Left lung (tissue), 10 donors: Measurements from ENCODE around the gene LRGUK. TPM values are rescaled to one million over a fixed set of nuclear protein-coding genes. Genes with fewer than 3 reads are reported as not detected.
A peak's percentile ranks its signal among the peaks of the same experiment; 100 is the strongest.

Experiments
- ATAC-seq: fragments of 200-7000 bp; cut with Tn5 transposase; one replicate; pipeline ENCODE4 v1.9.1; 2020; ENCODE audit warnings: moderate library complexity
- DNase-seq, 4 donors: peaks; one replicate each; pipeline ENCODE4 v3.0.0-alpha.2; 2013 to 2020
- H3K27ac ChIP-seq, 2 donors: fragments of 200-600 bp; sonication (generic) in 1 of 2; one replicate each; pipeline versions ENCODE4 v1.5.0 to v1.8.0; 2020 to 2021
- H3K27me3 ChIP-seq, 2 donors: fragments of 200-600 bp; sonication (generic) in 1 of 2; one replicate each; pipeline versions ENCODE4 v1.5.0 to v1.8.0; 2020 to 2021
- H3K36me3 ChIP-seq, 2 donors: fragments of 200-600 bp; sonication (generic) in 1 of 2; one replicate each; pipeline versions ENCODE4 v1.5.0 to v1.8.0; 2020 to 2021
- H3K4me1 ChIP-seq, 2 donors: fragments of 200-600 bp; one replicate each; pipeline ENCODE4 v1.8.0; 2021
- H3K4me3 ChIP-seq, 2 donors: fragments of 200-600 bp; sonication (generic) in 1 of 2; one replicate each; pipeline versions ENCODE4 v1.5.0 to v1.8.0; 2020 to 2021; ENCODE audit warnings: mild to moderate bottlenecking in 1 of 2
- H3K9me3 ChIP-seq, 2 donors: fragments of 200-600 bp; sonication (generic) in 1 of 2; one replicate each; pipeline versions ENCODE4 v1.5.0 to v1.8.0; 2020 to 2021
- CTCF ChIP-seq, 2 donors: fragments of 200-600 bp; sonication (generic) in 1 of 2; IDR thresholded peaks; one replicate each; pipeline versions ENCODE4 v1.5.0 to v1.8.0; 2021; ENCODE audit warnings: antibody characterized with exemption in 2 of 2
- intact Hi-C, 2 donors: fragments of 100-400 bp; cut with DNase I; formaldehyde crosslinking; loops; one replicate each; pipeline versions ENCODE4 v1.11.2 to v1.14.2; 2022
- polyA plus RNA-seq, 6 donors: library from polyadenylated mRNA; unstranded; fragments of 120-200 nt; gene quantifications; one replicate each; pipeline ENCODE4 v1.2.1, GENCODE V29; 2013; ENCODE audit not compliant: insufficient read length in 6 of 6
- total RNA-seq, 2 donors: library from RNA; stranded (reverse); fragmentation: NEBNext Ultra II Directional; extraction: Animal tissue kit (Norgen Biotek cat#: 25700); gene quantifications; one replicate each; pipeline ENCODE4 v1.2.1, GENCODE V29; 2021
- donor health status: DM: no; HTN: yes; CAD: no.
- donor health status: DM: no; HTN: no; CAD: no.

LRGUK gene
- total and polyA plus RNA-seq, 8 donors, result 0.94 to 2.7 (median 1.9) TPM

DNA sequence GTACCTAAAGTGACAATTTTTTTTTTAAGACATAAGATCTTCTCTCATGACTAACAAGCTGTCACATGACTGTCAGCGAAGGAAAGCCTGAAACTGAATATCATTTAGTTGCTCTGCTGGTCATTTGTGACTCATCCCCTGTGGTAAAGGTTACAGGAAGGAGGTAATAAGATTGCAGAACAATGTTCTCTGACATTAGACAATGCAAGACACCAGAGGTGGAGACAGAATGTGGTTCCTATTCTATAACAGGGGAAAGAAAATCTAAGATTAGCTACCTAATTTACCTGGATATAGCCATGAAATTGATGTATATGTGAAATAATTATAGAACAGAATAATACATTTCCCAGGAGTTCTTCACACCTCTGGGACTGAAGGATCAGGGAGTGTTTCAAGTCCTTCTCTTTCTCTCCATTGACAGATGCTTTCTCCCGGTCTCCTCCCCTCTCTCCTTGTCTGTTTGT is 47.7 kb downstream of the LRGUK start:
- ATAC-seq (peak; percentile 85), DNase-seq (no peak)
- H3K27me3 ChIP-seq, result no peaks in the 10 kb centered on the region
- H3K36me3 ChIP-seq, result no peaks in the 10 kb centered on the region
- intact Hi-C loops, result no loop called here
- TF ChIP-seq CTCF (IDR thresholded peaks at IDR 0.05), result no peak
- H3K4me1 ChIP-seq, result peaks cover 0 to 22% of the 10 kb centered on the region in 2 donors
- no peaks in the 10 kb centered on the region for H3K9me3 ChIP-seq
- H3K4me3 ChIP-seq, result no peak overlapping the region
- H3K27ac ChIP-seq, result peak overlapping the region in 1 of 2 donors; percentile 61

GRCh38 chr7:134175334-134176036 is 48.3 kb downstream of the LRGUK start:
- H3K9me3 ChIP-seq, result no peaks in the 10 kb centered on the region
- intact Hi-C loops, result no loop called here
- no peaks in the 10 kb centered on the region for H3K27me3 ChIP-seq
- DNase-seq, result no peak
- H3K27ac ChIP-seq, result peak overlapping the region in 1 of 2 donors; percentile 61
- no peak for ATAC-seq
- H3K36me3 ChIP-seq, result no peaks in the 10 kb centered on the region
- no peak for TF ChIP-seq CTCF (IDR thresholded peaks at IDR 0.05)
- H3K4me1 ChIP-seq, result peaks cover 0 to 22% of the 10 kb centered on the region in 2 donors
- H3K4me3 ChIP-seq, result no peak overlapping the region

- no peak for ATAC-seq
- intact Hi-C loops, result no loop called here
- no peaks in the 10 kb centered on the region for H3K9me3 ChIP-seq
- H3K36me3 ChIP-seq, result no peaks in the 10 kb centered on the region
- peaks cover 0 to 22% of the 10 kb centered on the region in 2 donors for H3K4me1 ChIP-seq
- DNase-seq, result no peak
- no peak overlapping the region for H3K4me3 ChIP-seq
- no peak for TF ChIP-seq CTCF (IDR thresholded peaks at IDR 0.05)
- no peaks in the 10 kb centered on the region for H3K27me3 ChIP-seq
- no peak overlapping the region for H3K27ac ChIP-seq
Observed at GRCh38 chr7:134176037-134176350, 48.9 kb downstream of the LRGUK start.

DNA sequence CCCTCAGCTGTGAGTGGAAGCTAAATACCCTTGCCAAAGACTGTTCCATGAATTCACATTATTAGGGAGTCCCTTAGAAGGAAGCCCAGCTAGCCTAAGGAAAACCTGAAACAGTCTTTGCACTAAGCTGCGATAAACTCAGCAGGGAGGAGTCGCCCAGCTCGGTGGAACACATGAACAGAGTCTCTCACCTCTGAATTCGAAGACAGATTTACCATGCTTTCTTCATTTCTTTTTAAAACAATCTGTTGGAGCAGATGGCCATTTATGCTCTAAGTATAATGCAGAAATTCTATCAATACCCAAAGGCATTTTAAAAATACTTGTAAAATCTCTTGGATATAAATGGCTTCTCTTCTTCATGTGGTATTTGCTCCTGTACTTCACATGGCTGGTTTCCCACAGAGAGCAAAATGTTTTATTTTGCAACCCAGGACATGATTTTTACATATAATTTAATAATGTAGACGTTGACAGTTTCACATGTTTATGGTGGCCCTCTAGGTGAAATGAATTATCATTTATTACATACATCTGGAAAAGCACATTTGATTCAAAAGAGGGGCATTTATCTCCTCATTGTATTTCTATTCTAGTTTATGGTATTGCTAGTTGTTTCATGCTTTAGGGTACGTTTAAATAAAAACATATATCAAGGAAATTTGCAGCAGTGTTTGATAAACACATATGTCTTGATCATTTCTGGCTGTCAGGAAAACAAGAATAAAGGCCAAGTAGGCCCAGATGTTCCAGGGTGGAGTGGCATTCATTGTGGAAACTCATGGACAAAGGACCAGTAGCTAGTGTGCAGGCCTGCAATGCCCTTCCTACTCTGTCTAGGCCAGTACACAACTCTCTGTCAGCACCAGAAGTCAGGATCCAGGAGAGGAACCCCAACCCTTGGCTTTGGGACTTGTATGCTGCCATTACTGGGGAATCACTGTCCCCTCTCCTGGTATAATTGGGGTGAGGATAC is 52.2 kb downstream of the LRGUK start:
- intact Hi-C loops, result no loop called here
- Histone ChIP-seq H3K9me3 (no peaks in the 10 kb centered on the region), H3K36me3 (no peaks in the 10 kb centered on the region), H3K27ac (no peak overlapping the region), H3K27me3 (no peaks in the 10 kb centered on the region), H3K4me3 (no peak overlapping the region), H3K4me1 (peaks cover 0 to 11% of the 10 kb centered on the region in 2 donors)
- no peak for DNase-seq
- ATAC-seq, result no peak
- TF ChIP-seq CTCF (IDR thresholded peaks at IDR 0.05), result no peak

DNA sequence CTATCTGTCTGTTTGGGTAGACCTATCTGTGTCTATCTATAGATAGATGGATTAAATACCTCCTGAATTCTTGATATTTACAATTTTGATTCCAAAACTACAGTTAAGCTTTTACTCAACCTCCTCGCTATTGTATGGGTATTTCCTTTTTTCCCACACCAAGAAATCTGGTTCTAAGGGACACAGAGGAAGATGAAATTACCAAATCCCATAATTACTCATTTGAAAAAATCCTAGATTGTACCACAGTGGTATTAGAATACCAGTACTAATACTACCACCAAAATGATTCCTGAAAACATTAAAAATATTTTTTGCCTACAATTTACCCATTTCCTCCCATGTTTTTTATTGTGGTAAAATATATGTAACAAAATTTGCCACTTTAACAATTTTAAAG is 53.2 kb downstream of the LRGUK start:
- DNase-seq (no peak), ATAC-seq (no peak)
- H3K4me3 ChIP-seq, result no peak overlapping the region
- H3K4me1 ChIP-seq, result peaks cover 0 to 3% of the 10 kb centered on the region in 2 donors
- intact Hi-C loops, result no loop called here
- H3K9me3 ChIP-seq, result no peaks in the 10 kb centered on the region
- no peak overlapping the region for H3K27ac ChIP-seq
- TF ChIP-seq CTCF (IDR thresholded peaks at IDR 0.05), result no peak
- H3K36me3 ChIP-seq, result no peaks in the 10 kb centered on the region
- H3K27me3 ChIP-seq, result no peaks in the 10 kb centered on the region
